ENCODE data around the gene RAB3C. TPM values are rescaled to one million over a fixed set of nuclear protein-coding genes. Genes with fewer than 3 reads are reported as not detected.

The RAB3C gene
- total RNA-seq, 2 donors from 2014 or later = 0.41 to 2.8 TPM

- Histone ChIP-seq H3K27ac (no peak overlapping the region), H3K4me3 (no peak overlapping the region), H3K4me1 (ENCODE audit: control insufficient read depth in 1 of 2, low read depth in 2 of 2) (peaks cover 0 to 2% of the 10 kb centered on the region in 2 donors), H3K9me3 (no peaks in the 10 kb centered on the region), H3K36me3 (no peaks in the 10 kb centered on the region), H3K27me3 (replicated peaks; ENCODE audit: insufficient read depth) (no peaks in the 10 kb centered on the region)
- DNase-seq (ENCODE audit: low spot score) = no peak
- TF ChIP-seq CTCF (IDR thresholded peaks at IDR 0.05) = no peak
- no peak for ATAC-seq (ENCODE audit: insufficient number of reproducible peaks, low FRiP score, low read depth)
Measured at GRCh38 chr5:58715997-58716656, 133.3 kb downstream of the RAB3C start.

- Histone ChIP-seq H3K4me3 (no peak overlapping the region), H3K27me3 (replicated peaks; ENCODE audit: insufficient read depth) (no peaks in the 10 kb centered on the region), H3K4me1 (ENCODE audit: control insufficient read depth in 1 of 2, low read depth in 2 of 2) (peaks cover 0 to 4% of the 10 kb centered on the region in 2 donors), H3K27ac (no peak overlapping the region), H3K36me3 (no peaks in the 10 kb centered on the region), H3K9me3 (no peaks in the 10 kb centered on the region)
- ATAC-seq (ENCODE audit: insufficient number of reproducible peaks, low FRiP score, low read depth) (no peak), DNase-seq (ENCODE audit: low spot score) (no peak)
- TF ChIP-seq CTCF (IDR thresholded peaks at IDR 0.05) = no peak
Measured at GRCh38 chr5:58716713-58717112, 133.8 kb downstream of the RAB3C start.

- Histone ChIP-seq H3K36me3 (no peaks in the 10 kb centered on the region), H3K27ac (no peak overlapping the region), H3K27me3 (replicated peaks; ENCODE audit: insufficient read depth) (no peaks in the 10 kb centered on the region), H3K4me1 (ENCODE audit: control insufficient read depth in 1 of 2, low read depth in 2 of 2) (peaks cover 0 to 4% of the 10 kb centered on the region in 2 donors), H3K4me3 (no peak overlapping the region), H3K9me3 (no peaks in the 10 kb centered on the region)
- no peak for ATAC-seq (ENCODE audit: insufficient number of reproducible peaks, low FRiP score, low read depth)
- DNase-seq (ENCODE audit: low spot score) = no peak
- TF ChIP-seq CTCF (IDR thresholded peaks at IDR 0.05) = no peak
Measured at GRCh38 chr5:58717303-58718007, 134.6 kb downstream of the RAB3C start.

GRCh38 chr5:58718269-58718978 lies 135.5 kb downstream of the RAB3C start:
- H3K27me3 ChIP-seq (replicated peaks; ENCODE audit: insufficient read depth) = no peaks in the 10 kb centered on the region
- H3K27ac ChIP-seq = no peak overlapping the region
- H3K36me3 ChIP-seq = no peaks in the 10 kb centered on the region
- H3K4me3 ChIP-seq = no peak overlapping the region
- H3K4me1 ChIP-seq (ENCODE audit: control insufficient read depth in 1 of 2, low read depth in 2 of 2) = peaks cover 0 to 4% of the 10 kb centered on the region in 2 donors
- ATAC-seq (ENCODE audit: insufficient number of reproducible peaks, low FRiP score, low read depth) = no peak
- no peak for TF ChIP-seq CTCF (IDR thresholded peaks at IDR 0.05)
- H3K9me3 ChIP-seq = no peaks in the 10 kb centered on the region
- DNase-seq (ENCODE audit: low spot score) = no peak

- no peaks in the 10 kb centered on the region for H3K9me3 ChIP-seq
- no peaks in the 10 kb centered on the region for H3K27me3 ChIP-seq (replicated peaks; ENCODE audit: insufficient read depth)
- no peak overlapping the region for H3K4me3 ChIP-seq
- DNase-seq (ENCODE audit: low spot score) = no peak
- peaks cover 0 to 4% of the 10 kb centered on the region in 2 donors for H3K4me1 ChIP-seq (ENCODE audit: control insufficient read depth in 1 of 2, low read depth in 2 of 2)
- H3K27ac ChIP-seq = no peak overlapping the region
- no peaks in the 10 kb centered on the region for H3K36me3 ChIP-seq
- ATAC-seq (ENCODE audit: insufficient number of reproducible peaks, low FRiP score, low read depth) = no peak
- no peak for TF ChIP-seq CTCF (IDR thresholded peaks at IDR 0.05)
Measured at GRCh38 chr5:58722160-58722559, 139.3 kb downstream of the RAB3C start.
